ENCODE measurements around the gene HEATR5B. TPM values are rescaled to one million over a fixed set of nuclear protein-coding genes. Genes with fewer than 3 reads are reported as not detected.

The HEATR5B gene
- total and polyA plus RNA-seq, 2 of the 8 experiments (the other 6 are each of a cell fraction or from before 2014, with no cell fraction given), result 7.0 to 12.6 TPM

GRCh38 chr2:37037771-37038170 is 46.4 kb downstream of the HEATR5B start:
- no peak overlapping the region for H2BK20ac ChIP-seq (ENCODE audit: low read length)
- H3K79me1 ChIP-seq (ENCODE audit: low read depth, low read length), result no peaks in the 10 kb centered on the region
- H3K4me2 ChIP-seq (ENCODE audit: insufficient read depth in 1 of 2, low read depth in 2 of 2, low read length in 2 of 2), result no peak overlapping the region
- H2BK5ac ChIP-seq (ENCODE audit: low read depth, low read length), result no peak overlapping the region
- H3K56ac ChIP-seq (replicated peaks; ENCODE audit: insufficient read length, low read depth, low read length), result no peak overlapping the region
- H4K5ac ChIP-seq (ENCODE audit: insufficient read length, low read depth, low read length), result no peak overlapping the region
- no peak overlapping the region for H2AFZ ChIP-seq (ENCODE audit: low read length)
- H4K20me1 ChIP-seq (replicated peaks in 1 of 2; ENCODE audit: control insufficient read depth in 1 of 2, insufficient read depth in 2 of 2, low read length in 2 of 2), result no peaks in the 10 kb centered on the region
- no peak for TF ChIP-seq CEBPB (IDR thresholded peaks at IDR 0.05; ENCODE audit: low read depth, low read length)
- FAIRE-seq (no peak), DNase-seq (ENCODE audit: low read depth in 1 of 2, low spot score in 2 of 2) (no peak)
- H3K9me3 ChIP-seq (ENCODE audit: insufficient read depth in 2 of 2, low read depth in 1 of 2, low read length in 1 of 2), result no peaks in the 10 kb centered on the region
- H3K4me1 ChIP-seq (replicated peaks in 1 of 4; ENCODE audit: control insufficient read depth in 3 of 4, insufficient read depth in 4 of 4, low read length in 3 of 4), result no peaks in the 10 kb centered on the region
- H2BK12ac ChIP-seq (ENCODE audit: low read depth, low read length), result no peak overlapping the region
- 90% methylated on average over 2 of the region's 2 CpGs; no CpG with 5 or more reads in 1 of the 2 experiments for WGBS, 2 experiments (ENCODE audit: extremely low coverage in 1 of 2, insufficient coverage in 1 of 2, insufficient read length in 1 of 2, insufficient replicate concordance in 2 of 2, low coverage in 1 of 2, low lambda C conversion rate in 2 of 2, missing lambda C conversion rate in 1 of 2)
- H2AK5ac ChIP-seq (ENCODE audit: low read depth, low read length), result no peak overlapping the region
- peaks cover 0 to 2% (median 0%) of the 10 kb centered on the region in 4 experiments; a peak in 1 of 7 replicates for H3K27me3 ChIP-seq (replicated peaks in 1 of 4; ENCODE audit: control insufficient read depth in 3 of 4, extremely low read depth in 1 of 4, insufficient read depth in 3 of 4, low read length in 3 of 4)
- no peak overlapping the region for H3K9ac ChIP-seq (replicated peaks in 1 of 4; ENCODE audit: extremely low read depth in 1 of 4, low read depth in 3 of 4, low read length in 3 of 4)
- H3K14ac ChIP-seq (ENCODE audit: insufficient read length), result no peak overlapping the region
- H4K91ac ChIP-seq (replicated peaks; ENCODE audit: insufficient read length, low read length), result no peak overlapping the region
- H3K23ac ChIP-seq (ENCODE audit: insufficient read length), result no peak overlapping the region
- no peak overlapping the region for H3K4me3 ChIP-seq (ENCODE audit: extremely low read depth in 1 of 4, insufficient read depth in 2 of 4, low read depth in 3 of 4, low read length in 4 of 4)
- ChIA-PET CTCF (ENCODE audit: partially characterized antibody) (no interaction called here), POLR2A (ENCODE audit: partially characterized antibody) (no interaction called here)
- peaks cover 0 to 10% (median under 1%) of the 10 kb centered on the region in 4 experiments; a peak in 2 of 8 replicates for H3K36me3 ChIP-seq (ENCODE audit: control insufficient read depth in 2 of 4, insufficient read depth in 4 of 4, low read length in 3 of 4)
- H3K23me2 ChIP-seq (ENCODE audit: low read depth, low read length), result no peaks in the 10 kb centered on the region
- no peak overlapping the region for H3K27ac ChIP-seq (ENCODE audit: low read depth, low read length)
- H3K4ac ChIP-seq (replicated peaks; ENCODE audit: insufficient read length, low read depth, low read length), result no peak overlapping the region
- H2BK120ac ChIP-seq (replicated peaks; ENCODE audit: low read depth, low read length), result no peak overlapping the region
- no peak overlapping the region for H2BK15ac ChIP-seq (ENCODE audit: low read length)
- H3K18ac ChIP-seq (ENCODE audit: extremely low read depth, low read length), result no peak overlapping the region
- H4K8ac ChIP-seq (ENCODE audit: extremely low read depth, insufficient read depth, low read length), result no peak overlapping the region
- no peaks in the 10 kb centered on the region for H3K79me2 ChIP-seq (ENCODE audit: control insufficient read depth in 1 of 2, insufficient read depth in 2 of 2, low read length in 2 of 2)

Measured in H1 (cell line).